ENCODE results near the gene MAP3K8. TPM values are rescaled to one million over a fixed set of nuclear protein-coding genes. Genes with fewer than 3 reads are reported as not detected.

Gene MAP3K8
- polyA plus RNA-seq, 1 experiment: 5.3 TPM

DNA sequence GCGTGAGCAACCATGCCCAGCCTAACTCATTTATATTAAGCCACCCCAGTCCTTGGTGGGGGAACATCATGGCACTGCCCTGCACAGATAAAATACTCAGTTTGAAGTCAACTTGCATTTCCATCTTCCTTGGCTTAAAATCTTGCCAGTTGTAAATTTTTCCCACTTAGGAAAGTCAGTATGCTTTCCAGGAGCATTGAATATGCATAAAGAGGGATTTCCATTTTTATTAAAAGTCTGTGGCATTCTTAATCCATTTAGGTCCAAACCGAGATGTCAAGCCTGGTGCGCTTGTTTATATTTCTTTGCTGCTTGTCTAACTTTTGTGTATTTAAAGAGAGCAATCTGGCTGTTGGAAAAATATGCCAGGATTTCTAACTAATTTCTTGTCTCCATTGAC is 26.1 kb downstream of the MAP3K8 start:
- H3K27me3 ChIP-seq (ENCODE audit: control insufficient read depth, insufficient read depth, low read length): no peaks in the 10 kb centered on the region
- H3K9me3 ChIP-seq (ENCODE audit: control insufficient read depth, insufficient read depth, low read length): no peaks in the 10 kb centered on the region
- POLR2A ChIA-PET: no interaction called here
- H3K27ac ChIP-seq (ENCODE audit: low read depth, low read length): no peak overlapping the region
- CTCF ChIA-PET: no interaction called here
- TF ChIP-seq, protein P1, sequence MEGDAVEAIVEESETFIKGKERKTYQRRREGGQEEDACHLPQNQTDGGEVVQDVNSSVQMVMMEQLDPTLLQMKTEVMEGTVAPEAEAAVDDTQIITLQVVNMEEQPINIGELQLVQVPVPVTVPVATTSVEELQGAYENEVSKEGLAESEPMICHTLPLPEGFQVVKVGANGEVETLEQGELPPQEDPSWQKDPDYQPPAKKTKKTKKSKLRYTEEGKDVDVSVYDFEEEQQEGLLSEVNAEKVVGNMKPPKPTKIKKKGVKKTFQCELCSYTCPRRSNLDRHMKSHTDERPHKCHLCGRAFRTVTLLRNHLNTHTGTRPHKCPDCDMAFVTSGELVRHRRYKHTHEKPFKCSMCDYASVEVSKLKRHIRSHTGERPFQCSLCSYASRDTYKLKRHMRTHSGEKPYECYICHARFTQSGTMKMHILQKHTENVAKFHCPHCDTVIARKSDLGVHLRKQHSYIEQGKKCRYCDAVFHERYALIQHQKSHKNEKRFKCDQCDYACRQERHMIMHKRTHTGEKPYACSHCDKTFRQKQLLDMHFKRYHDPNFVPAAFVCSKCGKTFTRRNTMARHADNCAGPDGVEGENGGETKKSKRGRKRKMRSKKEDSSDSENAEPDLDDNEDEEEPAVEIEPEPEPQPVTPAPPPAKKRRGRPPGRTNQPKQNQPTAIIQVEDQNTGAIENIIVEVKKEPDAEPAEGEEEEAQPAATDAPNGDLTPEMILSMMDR (IDR thresholded peaks at IDR 0.05; ENCODE audit: low read depth, low read length): no peak
- DNase-seq (ENCODE audit: low read depth, low spot score): no peak
- no peak overlapping the region for H3K4me3 ChIP-seq (ENCODE audit: low read depth, low read length)

DNA sequence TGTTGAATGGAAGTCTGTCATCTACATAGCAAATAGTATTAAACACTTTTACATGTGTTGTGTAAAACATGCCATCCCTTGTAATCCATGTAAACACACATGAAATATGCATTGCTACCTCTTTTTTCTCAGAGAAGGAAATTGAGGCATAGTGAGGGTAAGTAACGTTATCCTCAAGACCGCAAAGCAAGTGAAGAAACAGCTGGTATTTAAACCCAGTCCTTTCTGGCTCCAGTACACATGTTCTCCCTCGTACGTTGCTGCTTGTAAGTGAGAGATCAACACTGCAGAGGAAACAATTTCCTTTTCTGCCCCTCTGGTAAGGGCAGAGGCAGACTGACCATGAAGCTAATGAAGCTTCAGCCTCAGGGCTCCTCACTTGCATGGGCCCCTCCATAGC is 28.5 kb downstream of the MAP3K8 start:
- CTCF ChIA-PET: interaction anchor here (2.3 kb wide), 1 partner anchor 119 kb away, joined by 6 read pairs; no protein-coding TSS in a partner anchor
- H3K9me3 ChIP-seq (ENCODE audit: control insufficient read depth, insufficient read depth, low read length): no peaks in the 10 kb centered on the region
- no peak for DNase-seq (ENCODE audit: low read depth, low spot score)
- H3K4me3 ChIP-seq (ENCODE audit: low read depth, low read length): no peak overlapping the region
- no peaks in the 10 kb centered on the region for H3K27me3 ChIP-seq (ENCODE audit: control insufficient read depth, insufficient read depth, low read length)
- POLR2A ChIA-PET: interaction anchor here (0.6 kb wide), 1 partner anchor 69 kb away, joined by 6 read pairs; no protein-coding TSS in a partner anchor
- H3K27ac ChIP-seq (ENCODE audit: low read depth, low read length): no peak overlapping the region
- TF ChIP-seq, protein P1 (IDR thresholded peaks at IDR 0.05; ENCODE audit: low read depth, low read length): no peak

DNA sequence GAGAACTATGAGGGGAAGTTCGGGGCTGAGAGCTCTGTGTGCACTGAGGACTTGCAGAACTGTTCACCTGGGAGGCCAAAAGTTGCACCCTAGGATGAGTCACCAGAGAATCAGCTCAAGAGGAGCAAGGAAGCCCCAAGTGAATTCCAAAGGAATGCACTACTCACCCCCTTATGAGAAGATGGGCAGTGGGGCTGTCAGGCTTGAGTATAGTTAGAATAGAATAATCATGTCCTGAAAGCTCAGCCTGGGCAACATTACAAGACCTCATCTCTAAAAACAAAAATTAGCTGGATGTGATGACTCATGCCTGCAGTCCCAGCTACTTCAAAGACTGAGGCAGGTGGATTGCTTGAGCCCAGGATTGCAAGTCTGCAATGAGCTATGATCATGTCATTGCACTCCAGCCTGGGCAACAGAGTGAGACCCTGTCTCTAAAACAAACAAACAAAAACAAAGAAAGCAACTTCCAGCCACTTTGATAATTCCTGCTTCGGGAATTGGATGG is 30.0 kb downstream of the MAP3K8 start:
- ChIA-PET POLR2A (interaction anchor here (0.6 kb wide), 1 partner anchor 50 kb away, joined by 5 read pairs; no protein-coding TSS in a partner anchor), CTCF (interaction anchor here (0.9 to 2.3 kb wide), 2 partner anchors 117 to 166 kb away, joined by 3 to 6 read pairs; no protein-coding TSS in a partner anchor)
- Histone ChIP-seq H3K27me3 (ENCODE audit: control insufficient read depth, insufficient read depth, low read length) (peaks cover 3% of the 10 kb centered on the region), H3K27ac (ENCODE audit: low read depth, low read length) (no peak overlapping the region), H3K9me3 (ENCODE audit: control insufficient read depth, insufficient read depth, low read length) (no peaks in the 10 kb centered on the region), H3K4me3 (ENCODE audit: low read depth, low read length) (no peak overlapping the region)
- no peak for DNase-seq (ENCODE audit: low read depth, low spot score)
- TF ChIP-seq, protein P1 (IDR thresholded peaks at IDR 0.05; ENCODE audit: low read depth, low read length): no peak

- no peak overlapping the region for H3K4me3 ChIP-seq (ENCODE audit: low read depth, low read length)
- TF ChIP-seq, protein P1 (IDR thresholded peaks at IDR 0.05; ENCODE audit: low read depth, low read length): no peak
- POLR2A ChIA-PET: no interaction called here
Observed at GRCh38 chr10:30464675-30465074, 30.7 kb downstream of the MAP3K8 start.

GRCh38 chr10:30466445-30466844 is 32.5 kb downstream of the MAP3K8 start:
- H3K4me3 ChIP-seq (ENCODE audit: low read depth, low read length): no peak overlapping the region
- TF ChIP-seq, protein P1 (IDR thresholded peaks at IDR 0.05; ENCODE audit: low read depth, low read length): no peak
- DNase-seq (ENCODE audit: low read depth, low spot score): no peak
- H3K9me3 ChIP-seq (ENCODE audit: control insufficient read depth, insufficient read depth, low read length): no peaks in the 10 kb centered on the region
- ChIA-PET CTCF (no interaction called here), POLR2A (no interaction called here)
- H3K27me3 ChIP-seq (ENCODE audit: control insufficient read depth, insufficient read depth, low read length): peaks cover 3% of the 10 kb centered on the region
- H3K27ac ChIP-seq (ENCODE audit: low read depth, low read length): no peak overlapping the region

More at GRCh38 chr10:30464675-30465074, 30.7 kb downstream of the MAP3K8 start:
- H3K9me3 ChIP-seq (ENCODE audit: control insufficient read depth, insufficient read depth, low read length): no peaks in the 10 kb centered on the region
- DNase-seq (ENCODE audit: low read depth, low spot score): no peak
- peaks cover 3% of the 10 kb centered on the region for H3K27me3 ChIP-seq (ENCODE audit: control insufficient read depth, insufficient read depth, low read length)
- CTCF ChIA-PET: interaction anchor here (0.9 to 2.3 kb wide), 2 partner anchors 117 to 166 kb away, joined by 3 to 6 read pairs; no protein-coding TSS in a partner anchor
- H3K27ac ChIP-seq (ENCODE audit: low read depth, low read length): no peak overlapping the region

All from AG04450 (cell line).